Osteocyte (in vitro differentiated cells): ENCODE measurements around the gene PPIH. TPM values are rescaled to one million over a fixed set of nuclear protein-coding genes. Genes with fewer than 3 reads are reported as not detected.
"Not testable (repeated sequence)": the region's sequence is repeated elsewhere in the genome, so short reads cannot be mapped to it uniquely, and the experiment has no call there.

Experiments
- DNase-seq: peaks from one replicate; pipeline ENCODE4 v3.0.0; 2021; ENCODE audit warnings: mixed read lengths; ENCODE audit not compliant: unreplicated experiment; ENCODE audit errors: extremely low spot score
- H3K27ac Mint-ChIP-seq: one replicate; pipeline ENCODE4 v1.8.0; 2021; ENCODE audit warnings: mild to moderate bottlenecking, mixed read lengths; ENCODE audit not compliant: unreplicated experiment
- H3K27me3 Mint-ChIP-seq: one replicate; pipeline ENCODE4 v1.8.0; 2021; ENCODE audit warnings: mixed read lengths; ENCODE audit not compliant: unreplicated experiment
- H3K36me3 Mint-ChIP-seq: one replicate; pipeline ENCODE4 v1.8.0; 2021; ENCODE audit warnings: mixed read lengths; ENCODE audit not compliant: unreplicated experiment
- H3K4me1 Mint-ChIP-seq: one replicate; pipeline ENCODE4 v1.8.0; 2021; ENCODE audit warnings: mixed read lengths; ENCODE audit not compliant: unreplicated experiment
- H3K4me3 Mint-ChIP-seq: one replicate; pipeline ENCODE4 v1.8.0; 2021; ENCODE audit warnings: mild to moderate bottlenecking, moderate library complexity, mixed read lengths; ENCODE audit not compliant: unreplicated experiment
- H3K9me3 Mint-ChIP-seq: one replicate; pipeline ENCODE4 v1.8.0; 2021; ENCODE audit warnings: mixed read lengths; ENCODE audit not compliant: unreplicated experiment
- total RNA-seq: library from RNA; stranded (reverse); gene quantifications from 2 replicates; pipeline ENCODE4 v1.2.1, GENCODE V29; 2021
- TF ChIP-seq, protein P1 (sequence below): fragments of 200-600 bp; sonication (generic); IDR thresholded peaks from 2 replicates; pipeline ENCODE4 v1.5.0; 2021; ENCODE audit warnings: antibody characterized with exemption, mild to moderate bottlenecking, moderate library complexity

The PPIH gene
- total RNA-seq, 1 donor from 2014 or later: 30.2 TPM

DNA sequence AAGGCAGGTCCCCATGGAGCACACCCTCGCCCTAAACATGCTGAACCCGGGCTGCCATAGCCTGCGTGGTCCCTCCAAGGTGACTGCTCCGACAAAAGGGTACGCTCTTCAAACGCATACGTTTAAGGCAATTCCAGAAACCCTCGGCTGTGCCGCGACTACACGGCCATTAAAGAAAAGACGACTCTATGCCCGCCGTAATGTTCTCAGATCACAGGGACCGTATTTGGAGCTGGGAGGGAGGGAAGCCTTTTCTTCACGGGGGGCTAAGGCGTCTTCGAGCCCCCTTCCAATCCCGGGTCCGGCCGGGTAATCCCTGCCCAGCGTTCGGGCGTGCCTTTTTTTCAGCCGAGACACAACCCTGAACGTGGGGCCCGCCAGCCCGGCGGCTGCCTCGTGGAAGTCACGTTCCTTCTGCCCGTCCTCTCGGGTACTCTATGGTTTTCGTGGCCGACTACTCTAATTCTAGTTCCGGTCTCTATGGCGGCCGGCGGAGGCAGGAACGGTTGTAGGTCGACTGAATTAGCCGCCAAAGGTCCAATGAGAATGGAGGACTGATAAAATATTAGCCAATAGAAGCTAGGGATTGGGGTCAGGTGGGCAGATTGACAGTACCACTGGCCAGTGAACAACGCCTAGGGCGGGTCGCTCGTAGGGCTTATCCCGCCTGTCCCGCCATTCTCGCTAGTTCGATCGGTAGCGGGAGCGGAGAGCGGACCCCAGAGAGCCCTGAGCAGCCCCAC lies 23.7 kb downstream of the PPIH start, which contains the start of gene YBX1:
YBX1 (plus strand) TSS at position 678 of the 743 bp plus-strand sequence. CDS start 148 bp downstream, outside the sequence.
- Mint-ChIP-seq H3K27me3 (no peaks in the 10 kb centered on the region), H3K9me3 (no peaks in the 10 kb centered on the region), H3K27ac (peak within 1 kb of the TSS; percentile 98), H3K4me1 (peaks cover 46% of the 10 kb centered on the region), H3K36me3 (peaks cover 10% of the 10 kb centered on the region), H3K4me3 (peak within 1 kb of the TSS; percentile 93)
- DNase-seq: peak; percentile 98
- TF ChIP-seq, protein P1, sequence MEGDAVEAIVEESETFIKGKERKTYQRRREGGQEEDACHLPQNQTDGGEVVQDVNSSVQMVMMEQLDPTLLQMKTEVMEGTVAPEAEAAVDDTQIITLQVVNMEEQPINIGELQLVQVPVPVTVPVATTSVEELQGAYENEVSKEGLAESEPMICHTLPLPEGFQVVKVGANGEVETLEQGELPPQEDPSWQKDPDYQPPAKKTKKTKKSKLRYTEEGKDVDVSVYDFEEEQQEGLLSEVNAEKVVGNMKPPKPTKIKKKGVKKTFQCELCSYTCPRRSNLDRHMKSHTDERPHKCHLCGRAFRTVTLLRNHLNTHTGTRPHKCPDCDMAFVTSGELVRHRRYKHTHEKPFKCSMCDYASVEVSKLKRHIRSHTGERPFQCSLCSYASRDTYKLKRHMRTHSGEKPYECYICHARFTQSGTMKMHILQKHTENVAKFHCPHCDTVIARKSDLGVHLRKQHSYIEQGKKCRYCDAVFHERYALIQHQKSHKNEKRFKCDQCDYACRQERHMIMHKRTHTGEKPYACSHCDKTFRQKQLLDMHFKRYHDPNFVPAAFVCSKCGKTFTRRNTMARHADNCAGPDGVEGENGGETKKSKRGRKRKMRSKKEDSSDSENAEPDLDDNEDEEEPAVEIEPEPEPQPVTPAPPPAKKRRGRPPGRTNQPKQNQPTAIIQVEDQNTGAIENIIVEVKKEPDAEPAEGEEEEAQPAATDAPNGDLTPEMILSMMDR: no peak

DNA sequence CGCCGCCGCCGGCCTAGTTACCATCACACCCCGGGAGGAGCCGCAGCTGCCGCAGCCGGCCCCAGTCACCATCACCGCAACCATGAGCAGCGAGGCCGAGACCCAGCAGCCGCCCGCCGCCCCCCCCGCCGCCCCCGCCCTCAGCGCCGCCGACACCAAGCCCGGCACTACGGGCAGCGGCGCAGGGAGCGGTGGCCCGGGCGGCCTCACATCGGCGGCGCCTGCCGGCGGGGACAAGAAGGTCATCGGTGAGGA lies 24.2 kb downstream of the PPIH start:
- Mint-ChIP-seq H3K4me3 (peak overlapping the region; percentile 92), H3K4me1 (peaks cover 48% of the 10 kb centered on the region), H3K36me3 (peaks cover 13% of the 10 kb centered on the region), H3K27ac (peak overlapping the region; percentile 98)
- not testable (repeated sequence) for DNase-seq, H3K27me3 Mint-ChIP-seq, H3K9me3 Mint-ChIP-seq

DNA sequence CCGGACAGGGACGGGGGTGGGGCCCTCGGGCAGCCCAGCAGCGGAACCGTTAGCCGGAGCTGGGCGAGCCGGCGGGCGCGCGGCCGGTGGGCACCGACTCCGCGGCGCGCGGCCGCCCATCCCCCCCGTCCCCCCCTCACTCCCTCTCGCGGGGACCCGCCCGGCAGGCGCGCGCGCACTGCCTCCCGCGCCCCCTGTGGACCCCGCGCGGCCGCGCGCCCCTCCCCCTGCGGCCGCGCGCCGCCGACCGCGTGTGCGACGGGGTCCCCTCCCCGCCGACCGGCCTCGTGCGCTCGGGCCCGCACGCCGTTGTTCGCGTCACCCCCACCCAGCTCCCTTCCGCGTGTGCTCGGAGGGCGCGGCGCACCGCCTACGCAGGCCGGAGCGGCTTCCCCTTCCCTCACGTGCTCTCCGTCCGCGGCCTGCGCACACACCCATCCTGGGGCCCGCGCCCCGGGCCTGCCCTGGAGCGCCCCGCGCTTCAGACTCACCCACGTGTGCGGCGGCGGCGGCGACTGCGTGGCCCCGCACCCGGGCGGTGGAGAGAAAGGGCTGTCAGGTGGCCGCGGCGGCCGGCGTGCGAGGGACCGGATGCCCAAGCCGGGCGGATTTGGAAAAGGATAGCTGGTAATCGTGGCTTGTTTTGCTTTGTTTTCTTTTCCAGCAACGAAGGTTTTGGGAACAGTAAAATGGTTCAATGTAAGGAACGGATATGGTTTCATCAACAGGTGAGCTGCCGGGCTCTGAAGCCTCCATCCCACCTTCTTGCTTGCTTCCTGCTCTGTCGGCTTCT lies 24.7 kb downstream of the PPIH start:
- Mint-ChIP-seq H3K27ac (peak overlapping the region; percentile 88), H3K4me1 (peaks cover 53% of the 10 kb centered on the region), H3K4me3 (peak overlapping the region; percentile 93), H3K27me3 (no peaks in the 10 kb centered on the region), H3K9me3 (no peaks in the 10 kb centered on the region), H3K36me3 (peaks cover 18% of the 10 kb centered on the region)
- DNase-seq: peak; percentile 88
- TF ChIP-seq, protein P1: no peak

DNA sequence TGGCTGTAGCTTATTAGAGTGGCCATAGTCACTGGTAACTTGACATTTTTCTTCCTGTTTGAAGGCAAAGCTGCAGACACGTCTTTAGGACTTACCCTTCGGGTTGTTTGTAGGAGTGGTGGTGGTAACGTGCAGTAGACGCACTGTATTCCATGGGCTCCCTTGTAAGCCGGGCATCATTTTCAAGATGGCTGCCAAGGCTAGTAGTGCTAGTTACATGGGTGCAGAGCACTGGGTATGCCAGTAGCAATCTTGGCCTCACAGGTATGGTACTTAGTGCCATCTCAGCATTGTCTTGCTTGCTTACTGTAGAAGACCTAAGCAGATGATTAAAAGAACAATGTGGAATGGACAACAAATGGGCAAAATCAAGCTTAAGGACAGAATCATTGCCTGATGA lies 25.9 kb downstream of the PPIH start:
- DNase-seq: no peak

DNA sequence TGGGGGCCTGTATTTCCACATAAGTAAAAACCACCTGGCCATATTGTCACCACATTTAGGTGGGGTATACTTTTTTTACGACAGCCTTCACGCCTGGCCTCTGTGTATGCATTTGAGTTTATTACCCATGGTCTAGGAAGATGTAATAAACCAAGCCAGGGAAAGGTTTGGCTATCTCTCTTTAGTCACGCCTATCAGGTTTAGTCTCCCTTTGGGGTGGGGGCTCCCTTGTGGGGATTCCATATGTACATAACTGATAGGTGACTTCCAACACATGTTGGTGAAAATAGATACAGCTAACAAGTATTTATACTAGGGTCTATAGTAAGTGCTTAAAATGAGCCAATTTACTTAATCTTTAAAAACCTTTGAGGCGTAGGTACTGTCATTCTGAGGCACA lies 28.2 kb downstream of the PPIH start:
- peaks cover 20% of the 10 kb centered on the region for H3K36me3 Mint-ChIP-seq
- no peak overlapping the region for H3K4me3 Mint-ChIP-seq
- H3K9me3 Mint-ChIP-seq: no peaks in the 10 kb centered on the region
- peak overlapping the region; percentile 18 for H3K27ac Mint-ChIP-seq
- TF ChIP-seq, protein P1: no peak
- no peaks in the 10 kb centered on the region for H3K27me3 Mint-ChIP-seq
- H3K4me1 Mint-ChIP-seq: peaks cover 62% of the 10 kb centered on the region
- DNase-seq: no peak

More for the DNA sequence above, 25.9 kb downstream of the PPIH start:
- Mint-ChIP-seq H3K9me3 (no peaks in the 10 kb centered on the region), H3K4me1 (peaks cover 61% of the 10 kb centered on the region), H3K27ac (peak overlapping the region; percentile 88), H3K27me3 (no peaks in the 10 kb centered on the region), H3K36me3 (peaks cover 20% of the 10 kb centered on the region), H3K4me3 (peak overlapping the region; percentile 93)
- TF ChIP-seq, protein P1: no peak
